GM18519 (cell line): ENCODE measurements around the gene CA14.
"Not testable (repeated sequence)": the region's sequence is repeated elsewhere in the genome, so short reads cannot be mapped to it uniquely, and the experiment has no call there.

Experiments used
- ATAC-seq: cut with Tn5 transposase; IDR thresholded peaks from one replicate; pipeline ENCODE4 v1.9.1; 2021; ENCODE audit warnings: mild to moderate bottlenecking, moderate library complexity; ENCODE audit not compliant: unreplicated experiment, low FRiP score

CA14 gene

GRCh38 chr1:150280138-150280707 is 22.6 kb downstream of the CA14 start:
- no peak for ATAC-seq

DNA sequence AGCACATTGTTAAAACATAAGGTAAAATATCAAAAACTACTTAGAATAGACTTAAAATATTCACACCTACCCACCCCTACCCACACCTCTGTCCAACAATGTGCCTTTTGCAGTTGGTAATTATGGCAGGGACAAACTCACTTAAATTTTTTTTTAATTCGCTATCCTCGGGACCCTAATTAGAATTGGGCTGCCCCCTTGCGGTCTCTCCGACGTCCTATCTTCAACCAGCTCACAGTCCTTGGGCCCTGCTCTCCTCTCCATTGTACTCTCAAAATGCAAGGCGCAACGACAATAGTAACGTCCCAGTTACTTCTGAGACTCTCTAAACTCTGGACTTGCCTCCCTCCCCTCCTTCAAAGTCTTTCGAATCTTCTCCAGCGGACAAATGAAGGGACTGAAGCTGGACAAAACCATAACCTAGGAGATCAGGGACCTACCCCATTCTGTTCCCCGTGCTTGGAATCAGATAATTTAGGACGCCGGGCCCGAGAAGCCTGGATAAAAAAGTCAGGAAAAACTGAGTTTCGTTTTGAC is 23.7 kb downstream of the CA14 start:
- ATAC-seq: no peak

DNA sequence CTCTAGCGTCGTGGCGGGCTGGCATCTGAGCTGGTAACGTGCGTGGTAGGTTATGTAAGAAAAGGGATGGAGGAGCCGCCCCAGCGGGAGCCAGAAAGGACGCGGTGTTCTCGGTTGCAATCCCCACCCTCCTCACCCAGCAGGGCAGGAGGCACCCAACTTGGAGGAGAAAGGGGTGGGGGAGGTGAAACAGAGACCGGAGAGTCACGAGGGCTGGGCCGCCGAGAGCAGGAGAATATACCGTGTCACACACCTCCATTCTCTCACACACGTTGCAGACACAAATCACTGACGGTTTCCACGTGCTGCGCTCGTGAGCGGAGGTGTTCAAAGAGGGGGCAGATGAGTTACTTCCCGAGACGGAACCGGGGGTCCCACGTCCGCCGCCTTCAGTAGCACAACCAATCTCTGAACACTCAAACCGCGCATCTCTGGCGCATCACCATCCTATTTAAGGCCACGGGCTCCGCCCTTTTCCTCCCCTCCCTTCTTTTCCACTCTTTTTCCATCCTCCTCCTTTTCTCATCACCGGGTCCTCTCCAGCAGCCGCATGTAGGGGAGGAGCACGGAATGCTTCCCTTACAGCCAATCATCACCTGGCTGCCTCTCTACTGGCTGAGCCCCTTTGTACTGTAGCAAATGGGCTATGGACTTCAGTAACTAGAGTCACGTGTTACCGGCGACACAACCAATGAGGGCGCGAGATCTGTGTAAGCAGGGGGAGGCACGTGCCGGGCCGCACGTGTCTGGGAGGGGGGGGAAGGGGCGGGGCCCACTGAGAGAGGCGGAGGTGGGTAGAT is 24.4 kb downstream of the CA14 start, which contains the start of gene CIART:
Gene CIART (plus strand): TSS at position 797 of the 800 bp plus-strand sequence. CDS start 714 bp downstream, outside the sequence.
- ATAC-seq: peak; percentile 58

- no peak for ATAC-seq
Observed at GRCh38 chr1:150282558-150282958, 25.0 kb downstream of the CA14 start.

- no peak for ATAC-seq
Observed at GRCh38 chr1:150283260-150283659, 25.7 kb downstream of the CA14 start.

- ATAC-seq: no peak
Observed at GRCh38 chr1:150288382-150288781, 30.8 kb downstream of the CA14 start.

DNA sequence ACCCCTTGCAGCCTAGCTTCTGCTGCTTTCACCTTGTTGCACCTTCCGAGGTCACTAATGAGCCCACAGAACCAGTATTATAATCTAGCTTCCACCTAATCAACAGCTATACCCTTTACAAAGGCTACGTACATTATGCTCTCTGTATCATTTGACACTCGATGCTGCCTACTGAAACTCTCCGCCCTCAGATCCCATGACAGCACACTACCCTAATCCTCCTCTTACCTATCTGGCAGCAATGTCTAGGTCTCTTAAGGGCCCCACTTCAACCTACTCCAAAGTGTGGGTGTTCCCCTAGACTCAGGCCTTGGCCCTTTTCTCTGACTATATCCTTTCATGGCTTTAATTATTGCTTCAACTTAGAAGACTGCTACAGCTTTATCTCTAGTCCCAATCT is 31.2 kb downstream of the CA14 start:
- no peak for ATAC-seq

- ATAC-seq: no peak
Observed at GRCh38 chr1:150293433-150294253, 36.1 kb downstream of the CA14 start, which contains the start of gene MRPS21. TSS of gene MRPS21 (plus strand) at chr1:150293861. CDS start at chr1:150294367, 506 bp downstream.

- no peak for ATAC-seq
Observed at GRCh38 chr1:150295476-150295875, 37.9 kb downstream of the CA14 start.

DNA sequence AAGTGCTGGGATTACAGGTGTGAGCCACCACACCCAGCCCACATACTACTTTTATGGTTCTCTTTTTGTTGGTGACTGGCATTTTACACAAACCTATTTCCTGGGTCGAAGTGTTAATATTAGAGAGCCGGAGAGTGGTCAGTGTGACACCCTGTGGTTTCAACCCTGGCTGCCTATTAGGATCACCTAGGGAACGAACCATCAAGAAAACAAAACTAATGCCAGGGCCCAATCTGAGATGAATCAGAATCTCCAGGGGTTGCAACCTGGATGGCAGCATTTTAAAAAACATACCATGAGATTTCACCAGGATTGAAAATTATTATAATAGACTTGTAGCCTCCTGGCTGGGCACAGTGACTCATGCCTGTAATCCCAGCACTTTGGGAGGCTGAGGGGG is 42.1 kb downstream of the CA14 start:
- ATAC-seq: no peak

- no peak for ATAC-seq
Observed at GRCh38 chr1:150302338-150302737, 44.8 kb downstream of the CA14 start.

GRCh38 chr1:150302902-150303301 is 45.3 kb downstream of the CA14 start:
- ATAC-seq: no peak

DNA sequence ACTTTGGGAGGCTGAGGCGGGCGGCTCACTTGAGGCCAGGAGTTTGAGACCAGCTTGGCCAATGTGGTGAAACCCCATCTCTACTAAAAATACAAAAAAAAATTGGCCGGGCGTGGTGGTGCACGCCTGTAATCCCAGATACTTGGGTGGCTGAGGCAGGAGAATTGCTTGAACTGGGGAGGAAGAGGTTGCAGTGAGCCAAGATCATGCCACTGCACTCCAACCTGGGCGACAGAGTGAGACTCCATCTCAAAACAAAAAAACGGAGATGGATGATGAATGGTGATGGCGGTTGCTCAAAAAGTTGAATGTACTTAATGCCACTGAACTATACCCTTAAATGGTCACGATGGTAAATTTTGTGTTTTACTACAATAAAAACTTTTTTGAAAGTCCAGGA is 51.0 kb downstream of the CA14 start:
- not testable (repeated sequence) for ATAC-seq

GRCh38 chr1:150309758-150310508 is 52.4 kb downstream of the CA14 start:
- ATAC-seq: no peak

DNA sequence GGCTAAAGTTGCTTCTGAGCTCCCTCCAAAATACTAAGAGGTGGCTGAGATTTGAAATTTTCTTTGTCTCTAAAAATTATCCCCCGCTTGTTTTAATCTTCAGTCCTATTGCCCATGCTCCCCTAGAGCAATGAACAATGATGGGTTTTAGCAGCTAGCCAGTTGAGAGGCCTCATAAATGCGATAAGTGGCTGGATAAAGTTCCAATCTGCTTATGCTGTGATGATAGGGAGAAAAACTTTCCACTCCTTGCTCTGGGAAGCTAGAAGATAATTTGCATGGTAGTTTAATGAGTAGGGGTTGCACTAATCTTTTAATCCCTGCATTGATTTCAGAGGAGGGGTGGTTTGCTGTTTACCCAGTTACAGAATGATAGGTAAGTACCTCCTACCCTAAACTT is 54.2 kb downstream of the CA14 start:
- no peak for ATAC-seq
